Breast epithelium (tissue), 3 donors: ENCODE measurements around the gene RBMXL3.

Source experiments
- POLR2A ChIP-seq: fragments of 450-650 bp; IDR thresholded peaks from one replicate; pipeline ENCODE4 v1.6.1; 2016; ENCODE audit warnings: antibody characterized with exemption, mild to moderate bottlenecking, moderate library complexity
- TF ChIP-seq, protein P1 (sequence below), 3 donors: fragments of 450-650 bp; IDR thresholded peaks; one replicate each; pipeline ENCODE4 v1.5.1; 2016 to 2017; ENCODE audit warnings: antibody characterized with exemption in 3 of 3, mild to moderate bottlenecking in 3 of 3, moderate library complexity in 3 of 3

DNA sequence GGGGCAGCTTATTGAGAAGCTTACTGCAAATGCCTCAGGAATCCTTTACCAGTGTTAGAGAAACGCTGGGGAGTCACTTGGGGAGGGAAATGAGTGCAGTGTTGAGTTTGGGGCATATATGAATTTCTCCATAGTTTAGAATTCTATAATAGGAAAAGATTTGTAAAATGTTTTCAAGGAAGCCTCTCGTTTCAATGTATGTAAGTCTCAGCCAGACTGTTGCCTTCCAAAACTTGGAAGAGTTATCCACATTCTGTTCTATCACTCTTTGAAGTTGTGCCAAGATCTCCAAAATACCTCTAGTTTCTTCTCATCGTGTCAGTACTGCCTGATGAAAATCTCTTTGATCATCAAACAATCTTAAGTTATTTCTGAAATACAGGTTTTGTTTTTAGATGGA, 45.3 kb downstream of the RBMXL3 start:
- TF ChIP-seq, protein P1, sequence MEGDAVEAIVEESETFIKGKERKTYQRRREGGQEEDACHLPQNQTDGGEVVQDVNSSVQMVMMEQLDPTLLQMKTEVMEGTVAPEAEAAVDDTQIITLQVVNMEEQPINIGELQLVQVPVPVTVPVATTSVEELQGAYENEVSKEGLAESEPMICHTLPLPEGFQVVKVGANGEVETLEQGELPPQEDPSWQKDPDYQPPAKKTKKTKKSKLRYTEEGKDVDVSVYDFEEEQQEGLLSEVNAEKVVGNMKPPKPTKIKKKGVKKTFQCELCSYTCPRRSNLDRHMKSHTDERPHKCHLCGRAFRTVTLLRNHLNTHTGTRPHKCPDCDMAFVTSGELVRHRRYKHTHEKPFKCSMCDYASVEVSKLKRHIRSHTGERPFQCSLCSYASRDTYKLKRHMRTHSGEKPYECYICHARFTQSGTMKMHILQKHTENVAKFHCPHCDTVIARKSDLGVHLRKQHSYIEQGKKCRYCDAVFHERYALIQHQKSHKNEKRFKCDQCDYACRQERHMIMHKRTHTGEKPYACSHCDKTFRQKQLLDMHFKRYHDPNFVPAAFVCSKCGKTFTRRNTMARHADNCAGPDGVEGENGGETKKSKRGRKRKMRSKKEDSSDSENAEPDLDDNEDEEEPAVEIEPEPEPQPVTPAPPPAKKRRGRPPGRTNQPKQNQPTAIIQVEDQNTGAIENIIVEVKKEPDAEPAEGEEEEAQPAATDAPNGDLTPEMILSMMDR (IDR thresholded peaks at IDR 0.05) = no peak
- TF ChIP-seq POLR2A = no peak
